Lower lobe of right lung (tissue), 2 donors: ENCODE data around the gene PNKD. TPM values are rescaled to one million over a fixed set of nuclear protein-coding genes. Genes with fewer than 3 reads are reported as not detected.
"Not testable (repeated sequence)": the region's sequence is repeated elsewhere in the genome, so short reads cannot be mapped to it uniquely, and the experiment has no call there.

Source experiments
- ATAC-seq, 2 donors: fragments of 200-7000 bp; cut with Tn5 transposase; one replicate each; pipeline ENCODE4 v1.9.1; 2020 to 2022; ENCODE audit warnings: mild to moderate bottlenecking in 2 of 2, moderate library complexity in 2 of 2
- DNase-seq: peaks from one replicate; pipeline ENCODE4 v3.0.0-alpha.2; 2020
- H3K27ac ChIP-seq: fragments of 200-600 bp; one replicate; pipeline ENCODE4 v1.8.0; 2022
- H3K27me3 ChIP-seq: fragments of 200-600 bp; one replicate; pipeline ENCODE4 v1.8.0; 2022; ENCODE audit warnings: low read depth
- H3K36me3 ChIP-seq: fragments of 200-600 bp; one replicate; pipeline ENCODE4 v1.8.0; 2022; ENCODE audit warnings: mild to moderate bottlenecking
- H3K4me1 ChIP-seq: fragments of 200-600 bp; one replicate; pipeline ENCODE4 v1.8.0; 2022
- H3K4me3 ChIP-seq: fragments of 200-600 bp; one replicate; pipeline ENCODE4 v1.8.0; 2022; ENCODE audit warnings: mild to moderate bottlenecking
- H3K9me3 ChIP-seq: fragments of 200-600 bp; one replicate; pipeline ENCODE4 v1.8.0; 2022
- CTCF ChIP-seq: fragments of 200-600 bp; IDR thresholded peaks from one replicate; pipeline ENCODE4 v1.8.0; 2022; ENCODE audit warnings: antibody characterized with exemption, mild to moderate bottlenecking
- intact Hi-C: fragments of 100-400 bp; cut with DNase I; formaldehyde crosslinking; loops from one replicate; pipeline ENCODE4 v1.11.0; 2022
- total RNA-seq: library from RNA; stranded (reverse); fragmentation: NEBNext Ultra II Directional; extraction: Animal tissue kit (Norgen Biotek cat#: 25700); gene quantifications from one replicate; pipeline ENCODE4 v1.2.1, GENCODE V29; 2021
- donor health status: DM: no; HTN: yes; CAD: no; lungs with severe emphysema.

The PNKD gene
- total RNA-seq, 1 donor from 2014 or later: 65.8 TPM

GRCh38 chr2:218306184-218306920 is 36.0 kb downstream of the PNKD start:
- no peak for ATAC-seq
- H3K27ac ChIP-seq: no peak overlapping the region

DNA sequence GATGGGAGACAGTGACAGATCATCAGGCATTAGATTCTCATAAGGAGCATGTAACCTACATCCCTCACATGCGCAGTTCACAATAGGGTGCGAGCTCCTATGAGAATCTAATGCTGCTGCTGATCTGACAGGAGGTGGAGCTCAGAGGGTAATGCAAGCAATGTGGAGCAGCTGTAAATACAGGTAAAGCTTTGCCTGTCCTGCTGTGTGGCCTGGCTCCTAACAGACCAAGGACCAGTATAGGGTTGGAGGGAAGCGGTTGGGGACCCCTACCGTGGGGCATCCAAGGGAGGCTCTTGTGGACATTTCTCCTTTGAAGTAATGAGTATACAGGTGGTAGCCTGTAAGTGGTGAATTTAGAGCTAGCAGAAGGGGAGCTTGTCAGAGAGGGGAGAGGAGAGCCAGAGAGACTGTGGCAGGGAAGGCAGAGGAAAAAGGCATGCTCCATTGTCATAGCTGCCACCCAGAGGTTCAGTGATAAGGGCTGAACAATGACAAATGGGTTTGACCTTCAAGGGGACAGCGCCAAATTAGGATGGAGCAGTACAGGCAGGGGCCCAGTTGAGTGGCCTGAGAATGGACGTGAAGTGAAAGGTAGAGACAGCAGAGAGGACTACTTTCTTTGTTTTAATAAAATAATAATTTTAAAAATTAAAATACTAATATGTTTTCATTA is 37.2 kb downstream of the PNKD start:
- DNase-seq: no peak
- ATAC-seq: no peak
- no peak for TF ChIP-seq CTCF
- Histone ChIP-seq H3K4me1 (no peaks in the 10 kb centered on the region), H3K9me3 (no peaks in the 10 kb centered on the region), H3K36me3 (no peaks in the 10 kb centered on the region), H3K4me3 (no peak overlapping the region), H3K27me3 (no peaks in the 10 kb centered on the region), H3K27ac (no peak overlapping the region)
- intact Hi-C loops: no loop called here

More at GRCh38 chr2:218306184-218306920, 36.0 kb downstream of the PNKD start:
- Histone ChIP-seq H3K9me3 (no peaks in the 10 kb centered on the region), H3K27me3 (no peaks in the 10 kb centered on the region), H3K4me1 (no peaks in the 10 kb centered on the region), H3K4me3 (no peak overlapping the region), H3K36me3 (no peaks in the 10 kb centered on the region)
- no peak for DNase-seq
- intact Hi-C loops: no loop called here
- no peak for TF ChIP-seq CTCF

- ATAC-seq: peak in 1 of 2 donors; percentile 11
- intact Hi-C loops: no loop called here
- H3K4me1 ChIP-seq: peaks cover 4% of the 10 kb centered on the region
Observed at GRCh38 chr2:218310853-218311540, 40.7 kb downstream of the PNKD start.

GRCh38 chr2:218311541-218312266 is 41.4 kb downstream of the PNKD start:
- H3K27me3 ChIP-seq, H3K4me3 ChIP-seq, H3K9me3 ChIP-seq, H3K36me3 ChIP-seq, H3K4me1 ChIP-seq, intact Hi-C loops, DNase-seq, ATAC-seq: not testable (repeated sequence)
- H3K27ac ChIP-seq: peak overlapping the region; percentile 34

More at GRCh38 chr2:218310853-218311540, 40.7 kb downstream of the PNKD start:
- no peak overlapping the region for H3K4me3 ChIP-seq
- no peaks in the 10 kb centered on the region for H3K36me3 ChIP-seq
- H3K27ac ChIP-seq: no peak overlapping the region
- no peaks in the 10 kb centered on the region for H3K9me3 ChIP-seq
- TF ChIP-seq CTCF: no peak
- no peaks in the 10 kb centered on the region for H3K27me3 ChIP-seq
- no peak for DNase-seq

GRCh38 chr2:218312267-218312756 is 42.0 kb downstream of the PNKD start:
- no peak for DNase-seq
- peak overlapping the region; percentile 61 for H3K27ac ChIP-seq
- intact Hi-C loops: no loop called here

More at GRCh38 chr2:218312267-218312756, 42.0 kb downstream of the PNKD start:
- H3K27me3 ChIP-seq: no peaks in the 10 kb centered on the region
- no peaks in the 10 kb centered on the region for H3K9me3 ChIP-seq
- no peak for TF ChIP-seq CTCF
- peaks cover 9% of the 10 kb centered on the region for H3K4me1 ChIP-seq
- peak; percentile 54 to 68 for ATAC-seq
- no peak overlapping the region for H3K4me3 ChIP-seq
- H3K36me3 ChIP-seq: no peaks in the 10 kb centered on the region
